HCT116 (cell line): ENCODE results near the gene CDH13.

Source experiments
- ATF3 ChIP-seq: IDR thresholded peaks from 2 replicates; pipeline ENCODE4 v1.6.1; 2012
- CEBPB ChIP-seq: IDR thresholded peaks from 2 replicates; pipeline ENCODE4 v1.6.1; 2012; ENCODE audit warnings: low read depth
- CTCF ChIP-seq, 3 experiments: fragments of 200-600 bp in 1 of 3; sonication (generic) in 1 of 3; IDR thresholded peaks in 2 of 3; conservative IDR thresholded peaks in 1 of 3; 2 replicates each; pipeline ENCODE4 v1.5.1; 2012 to 2017; ENCODE audit warnings: low read depth in 2 of 3, low read length in 2 of 3, antibody characterized with exemption in 1 of 3, borderline replicate concordance in 1 of 3, control low read depth in 1 of 3, mild to moderate bottlenecking in 1 of 3, mixed read lengths in 1 of 3, mixed run types in 1 of 3, moderate library complexity in 1 of 3; ENCODE audit not compliant: insufficient read depth in 1 of 3
- EGR1 ChIP-seq: IDR thresholded peaks from 2 replicates; pipeline ENCODE4 v1.6.1; 2012; ENCODE audit warnings: low read depth
- EZH2 ChIP-seq: fragments of 200-600 bp; sonication (generic); IDR thresholded peaks from 2 replicates; pipeline ENCODE4 v1.6.1; 2017; ENCODE audit warnings: antibody characterized with exemption, mixed run types
- POLR2A ChIP-seq: IDR thresholded peaks from 2 replicates; pipeline ENCODE4 v1.7.0; 2011; ENCODE audit warnings: borderline replicate concordance; ENCODE audit not compliant: insufficient read depth, insufficient read length; ENCODE audit errors: extremely low read depth
- POLR2AphosphoS5 ChIP-seq: IDR thresholded peaks from 2 replicates; pipeline ENCODE4 v1.6.1; 2011; ENCODE audit warnings: mild to moderate bottlenecking, low read depth, low read length, moderate library complexity
- REST ChIP-seq: IDR thresholded peaks from 2 replicates; pipeline ENCODE4 v1.6.1; 2012; ENCODE audit warnings: low read depth
- SIN3A ChIP-seq: IDR thresholded peaks from 2 replicates; pipeline ENCODE4 v1.6.1; 2012; ENCODE audit warnings: low read depth
- SP1 ChIP-seq: IDR thresholded peaks from 2 replicates; pipeline ENCODE4 v1.6.1; 2012; ENCODE audit warnings: low read depth
- YY1 ChIP-seq: IDR thresholded peaks from 2 replicates; pipeline ENCODE4 v1.6.1; 2011; ENCODE audit warnings: low read length, low read depth, moderate library complexity, mild to moderate bottlenecking; ENCODE audit not compliant: insufficient replicate concordance; ENCODE audit errors: extremely low read depth
- ZBTB33 ChIP-seq: IDR thresholded peaks from 2 replicates; pipeline ENCODE4 v1.6.1; 2011; ENCODE audit warnings: mild to moderate bottlenecking, low read length, moderate library complexity; ENCODE audit not compliant: insufficient replicate concordance; ENCODE audit errors: extremely low read depth

- TF ChIP-seq CEBPB = no peak
- no peak for TF ChIP-seq YY1
- no peak for TF ChIP-seq SIN3A
- TF ChIP-seq POLR2AphosphoS5 = no peak
- no peak for TF ChIP-seq CTCF (IDR thresholded peaks at IDR 0.05 in 2 of 3, conservative IDR thresholded peaks at IDR 0.05 in 1 of 3; ENCODE audit: borderline replicate concordance in 1 of 3, insufficient read depth in 1 of 3, low read depth in 2 of 3, low read length in 2 of 3)
- no peak for TF ChIP-seq EZH2
- TF ChIP-seq REST = no peak
- no peak for TF ChIP-seq POLR2A
- no peak for TF ChIP-seq SP1
- TF ChIP-seq EGR1 = no peak
- TF ChIP-seq ATF3 = no peak
- TF ChIP-seq ZBTB33 = no peak
Measured at GRCh38 chr16:83031524-83031923, 404.8 kb downstream of the CDH13 start.
